GM12878 (cell line): ENCODE data around the gene COL25A1. TPM values are rescaled to one million over a fixed set of nuclear protein-coding genes. Genes with fewer than 3 reads are reported as not detected.

Experiments
- ATAC-seq: fragments of 200-7000 bp; cut with Tn5 transposase; 3 replicates; pipeline ENCODE4 v1.9.1; 2020; ENCODE audit warnings: mild to moderate bottlenecking, moderate library complexity
- BruUV-seq: library from RNA; stranded (reverse); fragments of 400-500 nt; replicated peaks from 2 replicates; lab custom pipeline; 2021; lab: Mats Ljungman, UMichigan
- CTCF ChIA-PET: fragments of 300-600 bp; sonication (Branson Sonifier 250); formaldehyde crosslinking; extraction: SDS; loops from one replicate; lab custom pipeline; 2021; ENCODE audit warnings: inconsistent platforms; lab: Yijun Ruan, JAX
- POLR2A ChIA-PET: fragments of 350-600 bp; formaldehyde crosslinking; extraction: SDS; loops from one replicate; lab custom pipeline; 2021; ENCODE audit warnings: inconsistent platforms; lab: Charles Lee
- RAD21 ChIA-PET: fragments of 300-600 bp; sonication (Branson Sonifier 250); formaldehyde crosslinking; loops from one replicate; lab custom pipeline; 2023; ENCODE audit warnings: antibody characterized with exemption; ENCODE audit not compliant: unreplicated experiment; lab: Charles Lee
- SMC1A ChIA-PET: fragments of 300-600 bp; sonication (Branson Sonifier 250); formaldehyde crosslinking; loops from one replicate; lab custom pipeline; 2023; ENCODE audit not compliant: unreplicated experiment, uncharacterized antibody; lab: Charles Lee
- DNase-seq: peaks from one replicate; pipeline ENCODE4 v3.0.0-alpha.2; 2011; ENCODE audit warnings: low read depth, low spot score
- FAIRE-seq: peaks from 3 replicates; lab custom pipeline; 2011; peaks lifted over from hg19 to GRCh38; lab: Jason Lieb, UNC
- H2AFZ ChIP-seq: 2 replicates; pipeline ENCODE4 v1.6.0; 2011; ENCODE audit warnings: low read depth, low read length, control low read depth; ENCODE audit not compliant: control insufficient read depth
- H3K27ac ChIP-seq: 2 replicates; pipeline ENCODE4 v1.5.1; 2011; ENCODE audit warnings: control low read depth; ENCODE audit not compliant: control insufficient read depth, insufficient read depth
- H3K27me3 ChIP-seq, 2 experiments: replicated peaks in 1 of 2; 2 replicates each; pipeline versions ENCODE4 v1.6.0 to v1.6.1; 2011; ENCODE audit warnings: low read length in 1 of 2; ENCODE audit not compliant: control insufficient read depth in 2 of 2, insufficient read depth in 2 of 2
- H3K36me3 ChIP-seq, 2 experiments: 2 replicates each; pipeline ENCODE4 v1.5.1; 2011; ENCODE audit warnings: low read length in 1 of 2; ENCODE audit not compliant: control insufficient read depth in 2 of 2, insufficient read depth in 2 of 2
- H3K4me1 ChIP-seq: 2 replicates; pipeline ENCODE4 v1.6.1; 2011; ENCODE audit warnings: mild to moderate bottlenecking, low read length, moderate library complexity, mixed read lengths; ENCODE audit not compliant: control insufficient read depth, insufficient read depth
- H3K4me2 ChIP-seq: 2 replicates; pipeline ENCODE4 v1.6.0; 2011; ENCODE audit warnings: control low read depth; ENCODE audit not compliant: control insufficient read depth, insufficient read depth
- H3K4me3 ChIP-seq: fragments of 200-600 bp; sonication (generic); 2 replicates; pipeline ENCODE4 v1.5.1; 2016
- H3K79me2 ChIP-seq: 2 replicates; pipeline ENCODE4 v1.6.0; 2011; ENCODE audit warnings: low read length; ENCODE audit not compliant: control insufficient read depth, insufficient read depth
- H3K9ac ChIP-seq: 2 replicates; pipeline ENCODE4 v1.8.0; 2011; ENCODE audit warnings: low read length, control low read depth, mixed read lengths; ENCODE audit not compliant: control insufficient read depth, insufficient read depth
- H3K9me3 ChIP-seq: replicated peaks from 3 replicates; pipeline ENCODE4 v1.5.1; 2011; ENCODE audit warnings: mild to moderate bottlenecking, low read length; ENCODE audit not compliant: control insufficient read depth, insufficient read depth
- H4K20me1 ChIP-seq: 2 replicates; pipeline ENCODE4 v1.6.0; 2011; ENCODE audit not compliant: control insufficient read depth, insufficient read depth
- FOXM1 ChIP-seq: IDR thresholded peaks from 2 replicates; pipeline ENCODE4 v1.6.1; 2012; ENCODE audit warnings: low read depth, mild to moderate bottlenecking, inconsistent platforms, low read length, moderate library complexity
- NBN ChIP-seq: fragments of 450-650 bp; IDR thresholded peaks from 2 replicates; pipeline ENCODE4 v1.6.1; 2016
- RAD51 ChIP-seq: fragments of 450-650 bp; IDR thresholded peaks from 2 replicates; pipeline ENCODE4 v1.6.1; 2016; ENCODE audit warnings: moderate library complexity, mild to moderate bottlenecking, inconsistent platforms
- SRF ChIP-seq, 2 experiments: IDR thresholded peaks; 2 replicates each; pipeline ENCODE4 v1.6.1; 2011; ENCODE audit warnings: low read depth in 2 of 2, low read length in 2 of 2, mild to moderate bottlenecking in 1 of 2, moderate library complexity in 1 of 2
- TCF3 ChIP-seq: IDR thresholded peaks from 2 replicates; pipeline ENCODE4 v1.6.1; 2012; ENCODE audit warnings: low read depth, mild to moderate bottlenecking, low read length, borderline replicate concordance; ENCODE audit not compliant: insufficient read depth
- WGBS: methylation state at CpG from one replicate; pipeline ENCODE4 v1.1.6; 2016; ENCODE audit warnings: low lambda C conversion rate; ENCODE audit not compliant: insufficient replicate concordance, insufficient coverage; ENCODE audit errors: missing lambda C conversion rate; 5-methylcytosine and 5-hydroxymethylcytosine counted together
- in situ Hi-C: fragments of 300-500 bp; cut with MboI; formaldehyde crosslinking; loops from 9 replicates; pipeline ENCODE4 v1.14.3; 2018; ENCODE audit warnings: mixed read lengths
- intact Hi-C: fragments of 100-400 bp; cut with micrococcal nuclease; formaldehyde crosslinking; loops from one replicate; pipeline ENCODE4 v1.14.2; 2022; ENCODE audit not compliant: unreplicated experiment
- polyA plus RNA-seq, 11 experiments: library from polyadenylated mRNA; depleted of rRNA in 4 of 11; unstranded in 6 of 11; stranded (reverse) in 5 of 11; fragments of >200 nt; fragmentation: Nextera tagmentation in 4 of 11; fragmentation: Illumina TruSeq in 1 of 11; extraction: Ambion mirVana in 4 of 11; extraction: Trizol in 1 of 11; gene quantifications; 1 replicate in 1 of 11; 2 replicates in 10 of 11; pipeline versions ENCODE4 v1.2.1 to v1.2.3, GENCODE V29; 2011 to 2016; ENCODE audit warnings: inconsistent platforms in 2 of 11, missing spikeins in 2 of 11, low read depth in 1 of 11
- total RNA-seq, 4 experiments: library from RNA; depleted of rRNA in 3 of 4; stranded (reverse); fragments of >200 nt in 3 of 4; fragmentation: Illumina TruSeq in 1 of 4; extraction: Trizol in 1 of 4; gene quantifications; 2 replicates each; pipeline versions ENCODE4 v1.2.1 to v1.2.3, GENCODE V29; 2013 to 2021
- TF ChIP-seq, protein P1 (sequence below): fragments of 150-350 bp; IDR thresholded peaks from 2 replicates; pipeline ENCODE4 v1.6.1; 2016; ENCODE audit warnings: low read depth, low read length

The COL25A1 gene
- total and polyA plus RNA-seq, 10 of the 15 experiments (the other 5 are each of a cell fraction or from before 2014, with no cell fraction given): 0.01 to 0.26 (median 0.12) TPM; not detected in 6

DNA sequence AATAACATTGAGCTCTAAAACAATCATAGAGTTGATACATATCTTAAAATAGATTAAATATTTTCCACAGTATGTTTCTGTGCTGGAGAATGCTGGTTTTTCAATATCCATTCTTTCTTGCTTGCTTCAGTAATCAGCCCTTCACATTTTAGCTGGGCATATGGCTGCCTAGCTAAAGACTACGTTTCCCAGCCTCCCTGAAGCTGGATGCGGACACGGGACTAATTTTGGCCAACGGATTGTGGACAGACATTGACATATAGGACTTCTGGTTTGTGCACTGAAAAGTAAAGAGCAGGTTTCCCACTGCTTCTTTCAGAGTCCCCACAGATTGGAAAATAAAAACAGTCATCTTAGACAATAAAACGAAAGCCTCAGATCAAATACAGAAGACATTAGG lies 97.3 kb downstream of the COL25A1 start:
- POLR2A ChIA-PET: no interaction called here

More for the DNA sequence above, 97.3 kb downstream of the COL25A1 start:
- no peaks in the 10 kb centered on the region for H3K27me3 ChIP-seq
- no peaks in the 10 kb centered on the region for H3K9me3 ChIP-seq
- FAIRE-seq (no peak), DNase-seq (no peak), ATAC-seq (no peak)
- RAD21 ChIA-PET: no interaction called here
- intact Hi-C loops: no loop called here
- H3K36me3 ChIP-seq: no peaks in the 10 kb centered on the region
- H2AFZ ChIP-seq: no peak overlapping the region
- H4K20me1 ChIP-seq: no peaks in the 10 kb centered on the region
- SMC1A ChIA-PET: no interaction called here
- in situ Hi-C loops: no loop called here
- BruUV-seq: no TSS peak
- no peak overlapping the region for H3K27ac ChIP-seq
- no peak overlapping the region for H3K4me2 ChIP-seq
- CTCF ChIA-PET: interaction anchor here (1.3 kb wide), 1 partner anchor 201 kb away, joined by 3 read pairs; no protein-coding TSS in a partner anchor
- no peaks in the 10 kb centered on the region for H3K79me2 ChIP-seq
- 14% methylated on average over 5 of the region's 5 CpGs for WGBS
- TF ChIP-seq SRF (IDR thresholded peaks at IDR 0.05; ENCODE audit: low read depth in 2 of 2, low read length in 2 of 2) (no peak), NBN (no peak), RAD51 (no peak), FOXM1 (no peak), TCF3 (no peak)
- TF ChIP-seq, protein P1, sequence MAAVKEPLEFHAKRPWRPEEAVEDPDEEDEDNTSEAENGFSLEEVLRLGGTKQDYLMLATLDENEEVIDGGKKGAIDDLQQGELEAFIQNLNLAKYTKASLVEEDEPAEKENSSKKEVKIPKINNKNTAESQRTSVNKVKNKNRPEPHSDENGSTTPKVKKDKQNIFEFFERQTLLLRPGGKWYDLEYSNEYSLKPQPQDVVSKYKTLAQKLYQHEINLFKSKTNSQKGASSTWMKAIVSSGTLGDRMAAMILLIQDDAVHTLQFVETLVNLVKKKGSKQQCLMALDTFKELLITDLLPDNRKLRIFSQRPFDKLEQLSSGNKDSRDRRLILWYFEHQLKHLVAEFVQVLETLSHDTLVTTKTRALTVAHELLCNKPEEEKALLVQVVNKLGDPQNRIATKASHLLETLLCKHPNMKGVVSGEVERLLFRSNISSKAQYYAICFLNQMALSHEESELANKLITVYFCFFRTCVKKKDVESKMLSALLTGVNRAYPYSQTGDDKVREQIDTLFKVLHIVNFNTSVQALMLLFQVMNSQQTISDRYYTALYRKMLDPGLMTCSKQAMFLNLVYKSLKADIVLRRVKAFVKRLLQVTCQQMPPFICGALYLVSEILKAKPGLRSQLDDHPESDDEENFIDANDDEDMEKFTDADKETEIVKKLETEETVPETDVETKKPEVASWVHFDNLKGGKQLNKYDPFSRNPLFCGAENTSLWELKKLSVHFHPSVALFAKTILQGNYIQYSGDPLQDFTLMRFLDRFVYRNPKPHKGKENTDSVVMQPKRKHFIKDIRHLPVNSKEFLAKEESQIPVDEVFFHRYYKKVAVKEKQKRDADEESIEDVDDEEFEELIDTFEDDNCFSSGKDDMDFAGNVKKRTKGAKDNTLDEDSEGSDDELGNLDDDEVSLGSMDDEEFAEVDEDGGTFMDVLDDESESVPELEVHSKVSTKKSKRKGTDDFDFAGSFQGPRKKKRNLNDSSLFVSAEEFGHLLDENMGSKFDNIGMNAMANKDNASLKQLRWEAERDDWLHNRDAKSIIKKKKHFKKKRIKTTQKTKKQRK: no peak
- no peak overlapping the region for H3K4me3 ChIP-seq
- no peak overlapping the region for H3K9ac ChIP-seq
- no peaks in the 10 kb centered on the region for H3K4me1 ChIP-seq
